ENCODE data around the gene ACAT2.

Gene ACAT2

GRCh38 chr6:159828074-159828473 is 66.2 kb downstream of the ACAT2 start:
- TF ChIP-seq NFIC (IDR thresholded peaks at IDR 0.05) (no peak), REST (IDR thresholded peaks at IDR 0.05; ENCODE audit: low read depth) (no peak), TAF1 (IDR thresholded peaks at IDR 0.05; ENCODE audit: low read depth) (no peak), TEAD4 (IDR thresholded peaks at IDR 0.05) (no peak), MAX (IDR thresholded peaks at IDR 0.05) (no peak), ZBTB7A (IDR thresholded peaks at IDR 0.05; ENCODE audit: low read depth) (no peak), CEBPB (IDR thresholded peaks at IDR 0.05) (no peak), EP300 (IDR thresholded peaks at IDR 0.05; ENCODE audit: borderline replicate concordance) (no peak)

All from Ishikawa (cell line).